HEK293 (cell line): Measurements from ENCODE around the gene TLE1.

Experiments
- CTCF ChIP-seq: fragments of 450-650 bp; formaldehyde crosslinking; IDR thresholded peaks from 2 replicates; pipeline ENCODE4 v1.5.1; 2016; ENCODE audit warnings: missing biosample characterization, missing genetic modification characterization
- HOXA7 ChIP-seq: sonication (generic); formaldehyde crosslinking; IDR thresholded peaks from 2 replicates; pipeline ENCODE4 v1.8.1; 2022; ENCODE audit warnings: missing genetic modification reagents, borderline replicate concordance
- RBAK ChIP-seq: fragments of 450-650 bp; formaldehyde crosslinking; IDR thresholded peaks from 2 replicates; pipeline ENCODE4 v1.5.1; 2016; ENCODE audit warnings: missing biosample characterization, missing genetic modification characterization
- REST ChIP-seq: fragments of 450-650 bp; formaldehyde crosslinking; IDR thresholded peaks from 2 replicates; pipeline ENCODE4 v1.5.1; 2016; ENCODE audit warnings: missing biosample characterization, missing genetic modification characterization
- TCF7L2 ChIP-seq: IDR thresholded peaks from 2 replicates; pipeline ENCODE4 v1.6.1; 2011; ENCODE audit warnings: low read depth, mild to moderate bottlenecking, inconsistent platforms, low read length, moderate library complexity, borderline replicate concordance
- ZNF138 ChIP-seq: fragments of 450-650 bp; formaldehyde crosslinking; IDR thresholded peaks from 2 replicates; pipeline ENCODE4 v1.5.1; 2016; ENCODE audit warnings: missing biosample characterization, missing genetic modification characterization, borderline replicate concordance
- ZNF248 ChIP-seq: fragments of 450-650 bp; formaldehyde crosslinking; IDR thresholded peaks from 2 replicates; pipeline ENCODE4 v1.5.1; 2017; ENCODE audit warnings: missing biosample characterization, missing genetic modification characterization
- ZNF362 ChIP-seq: fragments of 450-650 bp; formaldehyde crosslinking; IDR thresholded peaks from 2 replicates; pipeline ENCODE4 v1.5.1; 2016; ENCODE audit warnings: missing biosample characterization, missing genetic modification characterization
- ZNF404 ChIP-seq: fragments of 450-650 bp; formaldehyde crosslinking; IDR thresholded peaks from 2 replicates; pipeline ENCODE4 v1.5.1; 2017; ENCODE audit warnings: missing biosample characterization, missing genetic modification characterization
- TF ChIP-seq, protein P1 (sequence below): sonication (generic); formaldehyde crosslinking; IDR thresholded peaks from 2 replicates; pipeline ENCODE4 v1.8.1; 2022; ENCODE audit warnings: mild to moderate bottlenecking, moderate library complexity, missing genetic modification reagents
- TF ChIP-seq, protein P2 (sequence below): fragments of 450-650 bp; formaldehyde crosslinking; IDR thresholded peaks from 2 replicates; pipeline ENCODE4 v1.5.1; 2016; ENCODE audit warnings: missing biosample characterization, missing genetic modification characterization

DNA sequence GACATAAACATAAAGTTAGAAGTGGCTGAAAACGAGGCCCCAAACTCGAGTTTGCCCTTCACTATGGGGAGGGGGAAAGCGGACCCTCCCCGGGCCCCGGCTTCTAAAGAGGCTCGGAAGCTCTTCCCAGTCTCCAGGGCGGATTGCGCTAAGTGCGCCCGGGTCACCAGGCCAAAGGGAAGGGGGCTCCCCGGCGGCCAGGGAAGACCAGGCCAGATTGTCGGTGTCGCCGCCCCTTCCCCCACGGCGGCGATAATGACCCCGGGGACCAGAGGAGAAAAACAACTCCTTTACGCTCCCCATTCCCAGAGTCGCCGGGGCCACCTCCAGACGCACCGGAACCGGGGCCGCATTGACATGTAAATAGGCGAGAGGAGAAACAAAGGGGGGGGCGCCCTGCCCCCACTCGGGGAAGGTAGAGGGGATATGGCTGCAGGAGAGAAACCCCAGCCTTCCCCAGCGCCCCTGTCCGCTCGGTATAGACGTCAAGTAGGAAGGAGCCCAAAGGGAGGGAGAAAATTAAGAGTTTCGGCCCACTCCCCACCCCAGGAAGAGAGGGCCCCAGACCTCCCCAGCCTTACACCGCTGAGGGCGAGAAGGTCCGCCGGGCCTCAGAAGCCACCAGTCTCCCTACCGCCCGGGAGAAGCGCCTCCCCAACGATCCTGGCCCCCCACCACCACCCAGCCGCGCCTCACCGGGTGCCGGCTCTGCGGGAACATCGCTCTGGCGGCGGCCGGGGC is 1.7 kb downstream of the TLE1 start:
- TF ChIP-seq ZNF362 (tag by site-specific recombination) (no peak), ZNF138 (no peak), ZNF248 (tag by site-specific recombination) (no peak), REST (tag by site-specific recombination) (no peak), HOXA7 (CRISPR knock-in tag) (no peak), TCF7L2 (no peak), CTCF (tag by site-specific recombination) (no peak), ZNF404 (tag by site-specific recombination) (no peak), RBAK (tag by site-specific recombination) (no peak)
- TF ChIP-seq, protein P1, sequence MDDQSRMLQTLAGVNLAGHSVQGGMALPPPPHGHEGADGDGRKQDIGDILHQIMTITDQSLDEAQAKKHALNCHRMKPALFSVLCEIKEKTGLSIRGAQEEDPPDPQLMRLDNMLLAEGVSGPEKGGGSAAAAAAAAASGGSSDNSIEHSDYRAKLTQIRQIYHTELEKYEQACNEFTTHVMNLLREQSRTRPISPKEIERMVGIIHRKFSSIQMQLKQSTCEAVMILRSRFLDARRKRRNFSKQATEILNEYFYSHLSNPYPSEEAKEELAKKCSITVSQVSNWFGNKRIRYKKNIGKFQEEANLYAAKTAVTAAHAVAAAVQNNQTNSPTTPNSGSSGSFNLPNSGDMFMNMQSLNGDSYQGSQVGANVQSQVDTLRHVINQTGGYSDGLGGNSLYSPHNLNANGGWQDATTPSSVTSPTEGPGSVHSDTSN (CRISPR knock-in tag) = no peak
- TF ChIP-seq, protein P2, sequence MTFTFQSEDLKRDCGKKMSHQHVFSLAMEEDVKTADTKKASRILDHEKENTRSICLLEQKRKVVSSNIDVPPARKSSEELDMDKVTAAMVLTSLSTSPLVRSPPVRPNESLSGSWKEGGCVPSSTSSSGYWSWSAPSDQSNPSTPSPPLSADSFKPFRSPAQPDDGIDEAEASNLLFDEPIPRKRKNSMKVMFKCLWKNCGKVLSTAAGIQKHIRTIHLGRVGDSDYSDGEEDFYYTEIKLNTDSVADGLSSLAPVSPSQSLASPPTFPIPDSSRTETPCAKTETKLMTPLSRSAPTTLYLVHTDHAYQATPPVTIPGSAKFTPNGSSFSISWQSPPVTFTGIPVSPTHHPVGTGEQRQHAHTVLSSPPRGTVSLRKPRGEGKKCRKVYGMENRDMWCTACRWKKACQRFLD (tag by site-specific recombination) = no peak
